A549 (cell line): ENCODE measurements around the gene ZIC2. TPM values are rescaled to one million over a fixed set of nuclear protein-coding genes. Genes with fewer than 3 reads are reported as not detected.

Source experiments
- ATAC-seq, 2 experiments: fragments of 200-7000 bp in 1 of 2; fragments of >200 bp in 1 of 2; cut with Nextera tagmentation in 1 of 2; cut with Tn5 transposase in 1 of 2; 3 replicates each; pipeline versions ENCODE4 v1.8.0 to v1.9.1; 2018 to 2020; ENCODE audit warnings: mild to moderate bottlenecking in 1 of 2, moderate library complexity in 1 of 2
- CTCF ChIA-PET: fragments of 300-600 bp; sonication (Branson Sonifier 250); formaldehyde crosslinking; extraction: SDS; loops from one replicate; lab custom pipeline; 2021; ENCODE audit warnings: antibody characterized with exemption, inconsistent platforms; lab: Yijun Ruan, JAX
- POLR2A ChIA-PET: fragments of 350-600 bp; formaldehyde crosslinking; extraction: SDS; loops from one replicate; lab custom pipeline; 2021; ENCODE audit warnings: antibody characterized with exemption, inconsistent platforms; lab: Yijun Ruan, JAX
- DNase-seq, 2 experiments: peaks; one replicate each; pipeline versions ENCODE4 v3.0.0 to v3.0.0-alpha.2; 2011 to 2016; ENCODE audit warnings: low read depth in 1 of 2, low spot score in 1 of 2
- FAIRE-seq: peaks from 2 replicates; lab custom pipeline; 2011; peaks lifted over from hg19 to GRCh38; lab: Jason Lieb, UNC
- H3K27ac ChIP-seq, 2 experiments: fragments of >200 bp; sonication (Bioruptor Twin); formaldehyde crosslinking; 3 replicates each; pipeline ENCODE4 v1.5.1; 2016 to 2017
- H3K4me1 ChIP-seq: fragments of >200 bp; sonication (Bioruptor Twin); formaldehyde crosslinking; 3 replicates; pipeline ENCODE4 v1.6.1; 2016
- H3K4me2 ChIP-seq: fragments of >200 bp; sonication (Bioruptor Twin); formaldehyde crosslinking; 3 replicates; pipeline ENCODE4 v1.6.1; 2016
- H3K4me3 ChIP-seq: fragments of >200 bp; sonication (Bioruptor Twin); formaldehyde crosslinking; 3 replicates; pipeline ENCODE4 v1.5.1; 2016
- H3K9me3 ChIP-seq: fragments of >200 bp; sonication (Bioruptor Twin); formaldehyde crosslinking; 3 replicates; pipeline ENCODE4 v1.6.1; 2016
- BCL3 ChIP-seq: fragments of >200 bp; sonication (Bioruptor Twin); formaldehyde crosslinking; IDR thresholded peaks from 3 replicates; pipeline ENCODE4 v1.6.1; 2016
- BHLHE40 ChIP-seq: IDR thresholded peaks from 2 replicates; pipeline ENCODE4 v1.6.1; 2012; ENCODE audit warnings: low read depth, low read length, inconsistent platforms
- CBX2 ChIP-seq: fragments of 200-600 bp; sonication (generic); IDR thresholded peaks from 2 replicates; pipeline ENCODE4 v1.6.1; 2016; ENCODE audit warnings: low read depth, mild to moderate bottlenecking, borderline replicate concordance
- CHD4 ChIP-seq: fragments of 200-600 bp; sonication (generic); IDR thresholded peaks from 2 replicates; pipeline ENCODE4 v1.6.1; 2016; ENCODE audit warnings: antibody characterized with exemption, mild to moderate bottlenecking, borderline replicate concordance
- CTCF ChIP-seq: fragments of >200 bp; sonication (Bioruptor Twin); formaldehyde crosslinking; IDR thresholded peaks from 3 replicates; pipeline ENCODE4 v1.5.1; 2016
- EP300 ChIP-seq, 2 experiments: fragments of >200 bp; sonication (Bioruptor Twin); formaldehyde crosslinking; IDR thresholded peaks; 2 replicates in 1 of 2; 3 replicates in 1 of 2; pipeline ENCODE4 v1.6.1; 2016 to 2017
- FOSL2 ChIP-seq, 2 experiments: fragments of 450-650 bp in 1 of 2; fragments of >200 bp in 1 of 2; sonication (Bioruptor Twin) in 1 of 2; formaldehyde crosslinking; IDR thresholded peaks; 2 replicates each; pipeline versions ENCODE4 v1.5.0 to v1.6.1; 2016 to 2020; ENCODE audit warnings: mild to moderate bottlenecking in 1 of 2, moderate library complexity in 1 of 2
- HDAC2 ChIP-seq: fragments of 200-600 bp; sonication (generic); IDR thresholded peaks from 2 replicates; pipeline ENCODE4 v1.6.1; 2016
- HOXB5 ChIP-seq: fragments of 250-450 bp; sonication (Bioruptor Pico); IDR thresholded peaks from 2 replicates; pipeline ENCODE4 v1.5.0; 2020; ENCODE audit warnings: mild to moderate bottlenecking, moderate library complexity
- JUN ChIP-seq, 2 experiments: fragments of >200 bp; sonication (Bioruptor Twin); formaldehyde crosslinking; IDR thresholded peaks; 2 replicates in 1 of 2; 3 replicates in 1 of 2; pipeline ENCODE4 v1.6.1; 2016 to 2017
- JUNB ChIP-seq: fragments of >200 bp; sonication (Bioruptor Twin); formaldehyde crosslinking; IDR thresholded peaks from 2 replicates; pipeline ENCODE4 v1.6.1; 2016
- MAZ ChIP-seq: fragments of 150-350 bp; IDR thresholded peaks from 2 replicates; pipeline ENCODE4 v1.6.1; 2014; ENCODE audit warnings: antibody characterized with exemption, low read depth, low read length, borderline replicate concordance
- NFE2L2 ChIP-seq: fragments of 150-350 bp; conservative IDR thresholded peaks from 2 replicates; pipeline ENCODE4 v1.6.1; 2014; ENCODE audit warnings: low read length
- POLR2AphosphoS2 ChIP-seq: conservative IDR thresholded peaks from 2 replicates; pipeline ENCODE4 v1.6.1; 2012; ENCODE audit warnings: low read length, improper control_type of control experiment, inconsistent platforms
- RARB ChIP-seq: fragments of 250-450 bp; sonication (Bioruptor Pico); IDR thresholded peaks from 2 replicates; pipeline ENCODE4 v1.8.0; 2021; ENCODE audit warnings: mild to moderate bottlenecking, moderate library complexity
- RFX5 ChIP-seq: fragments of 450-650 bp; IDR thresholded peaks from 2 replicates; pipeline ENCODE4 v1.7.1; 2014; ENCODE audit warnings: antibody characterized with exemption, mild to moderate bottlenecking, moderate library complexity
- SMC3 ChIP-seq: fragments of >200 bp; sonication (Bioruptor Twin); formaldehyde crosslinking; IDR thresholded peaks from 3 replicates; pipeline ENCODE4 v1.6.1; 2018; ENCODE audit warnings: inconsistent platforms
- TP53 ChIP-seq: fragments of 250-450 bp; sonication (Bioruptor Pico); IDR thresholded peaks from 2 replicates; pipeline ENCODE4 v1.5.0; 2021; ENCODE audit warnings: mild to moderate bottlenecking, moderate library complexity
- ZC3H11A ChIP-seq: fragments of 450-650 bp; IDR thresholded peaks from 2 replicates; pipeline ENCODE4 v1.6.1; 2014; ENCODE audit warnings: antibody characterized with exemption, mild to moderate bottlenecking
- ZNF302 ChIP-seq: fragments of 250-450 bp; sonication (Bioruptor Pico); IDR thresholded peaks from 2 replicates; pipeline ENCODE4 v1.9.0; 2021; ENCODE audit warnings: inconsistent platforms, mild to moderate bottlenecking, moderate library complexity
- ZSCAN20 ChIP-seq: fragments of 250-450 bp; sonication (Bioruptor Pico); IDR thresholded peaks from 2 replicates; pipeline ENCODE4 v1.8.0; 2022; ENCODE audit warnings: mild to moderate bottlenecking, moderate library complexity
- WGBS: methylation state at CpG from one replicate; pipeline ENCODE4 v1.1.6; 2017; ENCODE audit errors: missing lambda C conversion rate; 5-methylcytosine and 5-hydroxymethylcytosine counted together
- polyA plus RNA-seq, 4 experiments: library from polyadenylated mRNA; depleted of rRNA in 3 of 4; stranded (reverse); fragments of >200 nt; fragmentation: RNase III in 1 of 4; extraction: RNeasy Plus Mini Kit Qiagen cat#74134 plus additional on column Dnase treatment in 1 of 4; gene quantifications; 2 replicates in 3 of 4; 3 replicates in 1 of 4; pipeline ENCODE4 v1.2.3, GENCODE V29; 2011 to 2017
- TF ChIP-seq, protein P1 (sequence below): fragments of 200-600 bp; sonication (generic); IDR thresholded peaks from 2 replicates; pipeline ENCODE4 v1.6.1; 2016; ENCODE audit warnings: antibody characterized with exemption, mild to moderate bottlenecking, moderate library complexity
- TF ChIP-seq, protein P2 (sequence below): fragments of 250-450 bp; sonication (Bioruptor Pico); IDR thresholded peaks from 2 replicates; pipeline ENCODE4 v1.5.0; 2021; ENCODE audit warnings: mild to moderate bottlenecking, moderate library complexity, borderline replicate concordance
- TF ChIP-seq, protein P3 (sequence below): fragments of 250-450 bp; sonication (Bioruptor Pico); IDR thresholded peaks from 2 replicates; pipeline ENCODE4 v1.5.0; 2020; ENCODE audit warnings: low read depth, mild to moderate bottlenecking, moderate library complexity
- TF ChIP-seq, protein P4 (sequence below): IDR thresholded peaks from 2 replicates; pipeline ENCODE4 v1.6.1; 2012; ENCODE audit warnings: low read depth, borderline replicate concordance

ZIC2 gene
- polyA plus RNA-seq, 2 of the 4 experiments (the other 2 are of a cell fraction), result 2.1 to 10.3 TPM

DNA sequence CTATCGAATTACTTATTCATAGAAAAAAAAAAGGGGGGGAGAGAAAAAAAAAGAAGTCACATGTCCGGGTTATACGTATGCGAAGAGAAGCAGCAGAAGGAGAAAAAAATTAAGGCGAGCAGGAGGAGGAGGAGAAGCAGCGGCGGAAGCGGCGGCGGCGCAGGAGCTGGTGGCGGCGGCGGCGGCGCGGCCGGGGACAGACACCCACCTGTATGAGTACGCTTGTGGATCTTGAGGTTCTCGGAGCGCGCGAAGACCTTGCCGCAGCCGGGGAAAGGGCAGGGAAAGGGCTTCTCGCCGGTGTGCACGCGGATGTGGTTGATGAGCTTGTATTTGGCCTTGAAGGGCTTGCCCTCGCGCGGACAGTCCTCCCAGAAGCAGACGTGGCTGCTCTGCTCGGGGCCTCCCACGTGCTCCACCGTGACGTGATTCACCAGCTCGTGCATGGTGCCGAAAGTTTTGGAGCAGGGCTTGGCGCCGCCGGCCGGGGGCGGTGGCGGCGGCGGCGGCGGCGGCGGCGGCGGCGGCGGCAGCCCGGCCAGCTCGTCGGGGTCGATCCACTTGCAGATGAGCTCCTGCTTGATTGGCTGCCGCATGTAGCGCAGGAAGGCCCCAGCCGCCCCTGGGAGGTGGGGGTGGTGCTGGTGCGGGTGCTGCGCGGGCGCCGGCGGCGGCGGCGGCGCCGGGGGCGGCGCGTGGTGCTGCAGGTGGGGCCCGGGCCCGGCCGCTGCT lies 11.5 kb upstream of the ZIC2 start (continued):
- TF ChIP-seq ZSCAN20, result no peak
- TF ChIP-seq NFE2L2, result no peak
- TF ChIP-seq FOSL2 (IDR thresholded peaks at IDR 0.05), result no peak
- TF ChIP-seq FOSL2 (CRISPR knock-in tag; IDR thresholded peaks at IDR 0.05), result no peak
- TF ChIP-seq HDAC2, result no peak
- no peak for TF ChIP-seq HOXB5 (CRISPR knock-in tag)

GRCh38 chr13:99970651-99971575 lies 10.7 kb upstream of the ZIC2 start:
- DNase-seq (peak in 1 of 2 experiments; percentile 61), FAIRE-seq (no peak), ATAC-seq (peak; percentile 54 to 56)
- Histone ChIP-seq H3K9me3 (no peaks in the 10 kb centered on the region), H3K4me1 (peaks cover 13% of the 10 kb centered on the region; the same call in 2 of the 3 replicates), H3K27ac (peak overlapping the region; percentile 98 to 100), H3K4me2 (peak overlapping the region; percentile 98), H3K4me3 (peak overlapping the region; percentile 95)
- ChIA-PET CTCF (interaction anchor here (0.9 to 1.3 kb wide), 7 partner anchors 9 to 474 kb away, joined by 3 to 5 read pairs (median 3); no protein-coding TSS in a partner anchor), POLR2A (interaction anchor here (0.8 to 2.7 kb wide), 8 partner anchors 10 to 544 kb away, joined by 3 to 79 read pairs (median 6); partner anchors contain the start of gene ZIC2)
- 8% methylated on average over 2 of the region's 118 CpGs for WGBS
- TF ChIP-seq TP53, result no peak
- no peak for TF ChIP-seq ZNF302
- TF ChIP-seq JUNB, result no peak
- no peak for TF ChIP-seq CBX2
- TF ChIP-seq, protein P1, sequence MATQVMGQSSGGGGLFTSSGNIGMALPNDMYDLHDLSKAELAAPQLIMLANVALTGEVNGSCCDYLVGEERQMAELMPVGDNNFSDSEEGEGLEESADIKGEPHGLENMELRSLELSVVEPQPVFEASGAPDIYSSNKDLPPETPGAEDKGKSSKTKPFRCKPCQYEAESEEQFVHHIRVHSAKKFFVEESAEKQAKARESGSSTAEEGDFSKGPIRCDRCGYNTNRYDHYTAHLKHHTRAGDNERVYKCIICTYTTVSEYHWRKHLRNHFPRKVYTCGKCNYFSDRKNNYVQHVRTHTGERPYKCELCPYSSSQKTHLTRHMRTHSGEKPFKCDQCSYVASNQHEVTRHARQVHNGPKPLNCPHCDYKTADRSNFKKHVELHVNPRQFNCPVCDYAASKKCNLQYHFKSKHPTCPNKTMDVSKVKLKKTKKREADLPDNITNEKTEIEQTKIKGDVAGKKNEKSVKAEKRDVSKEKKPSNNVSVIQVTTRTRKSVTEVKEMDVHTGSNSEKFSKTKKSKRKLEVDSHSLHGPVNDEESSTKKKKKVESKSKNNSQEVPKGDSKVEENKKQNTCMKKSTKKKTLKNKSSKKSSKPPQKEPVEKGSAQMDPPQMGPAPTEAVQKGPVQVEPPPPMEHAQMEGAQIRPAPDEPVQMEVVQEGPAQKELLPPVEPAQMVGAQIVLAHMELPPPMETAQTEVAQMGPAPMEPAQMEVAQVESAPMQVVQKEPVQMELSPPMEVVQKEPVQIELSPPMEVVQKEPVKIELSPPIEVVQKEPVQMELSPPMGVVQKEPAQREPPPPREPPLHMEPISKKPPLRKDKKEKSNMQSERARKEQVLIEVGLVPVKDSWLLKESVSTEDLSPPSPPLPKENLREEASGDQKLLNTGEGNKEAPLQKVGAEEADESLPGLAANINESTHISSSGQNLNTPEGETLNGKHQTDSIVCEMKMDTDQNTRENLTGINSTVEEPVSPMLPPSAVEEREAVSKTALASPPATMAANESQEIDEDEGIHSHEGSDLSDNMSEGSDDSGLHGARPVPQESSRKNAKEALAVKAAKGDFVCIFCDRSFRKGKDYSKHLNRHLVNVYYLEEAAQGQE, result no peak
- no peak for TF ChIP-seq CTCF
- TF ChIP-seq JUN (IDR thresholded peaks at IDR 0.05), result peak in 1 of 2 experiments; percentile 54; a peak in 2 of 5 replicates
- no peak for TF ChIP-seq RFX5
- TF ChIP-seq POLR2AphosphoS2, result no peak
- no peak for TF ChIP-seq BHLHE40
- TF ChIP-seq FOSL2 (IDR thresholded peaks at IDR 0.05), result no peak
- TF ChIP-seq FOSL2 (CRISPR knock-in tag; IDR thresholded peaks at IDR 0.05), result no peak
- TF ChIP-seq CHD4, result no peak
- no peak for TF ChIP-seq HDAC2
- TF ChIP-seq, protein P2, sequence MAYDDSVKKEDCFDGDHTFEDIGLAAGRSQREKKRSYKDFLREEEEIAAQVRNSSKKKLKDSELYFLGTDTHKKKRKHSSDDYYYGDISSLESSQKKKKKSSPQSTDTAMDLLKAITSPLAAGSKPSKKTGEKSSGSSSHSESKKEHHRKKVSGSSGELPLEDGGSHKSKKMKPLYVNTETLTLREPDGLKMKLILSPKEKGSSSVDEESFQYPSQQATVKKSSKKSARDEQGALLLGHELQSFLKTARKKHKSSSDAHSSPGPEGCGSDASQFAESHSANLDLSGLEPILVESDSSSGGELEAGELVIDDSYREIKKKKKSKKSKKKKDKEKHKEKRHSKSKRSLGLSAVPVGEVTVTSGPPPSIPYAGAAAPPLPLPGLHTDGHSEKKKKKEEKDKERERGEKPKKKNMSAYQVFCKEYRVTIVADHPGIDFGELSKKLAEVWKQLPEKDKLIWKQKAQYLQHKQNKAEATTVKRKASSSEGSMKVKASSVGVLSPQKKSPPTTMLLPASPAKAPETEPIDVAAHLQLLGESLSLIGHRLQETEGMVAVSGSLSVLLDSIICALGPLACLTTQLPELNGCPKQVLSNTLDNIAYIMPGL, result no peak
- TF ChIP-seq RARB, result no peak
- no peak for TF ChIP-seq MAZ
- no peak for TF ChIP-seq ZC3H11A
- no peak; the same call in 2 of the 3 replicates for TF ChIP-seq BCL3
- TF ChIP-seq SMC3, result 0 out of 3 replicates have a peak, but pooled peaks have one; percentile 6
- TF ChIP-seq EP300 (IDR thresholded peaks at IDR 0.05), result no peak
- TF ChIP-seq, protein P3, sequence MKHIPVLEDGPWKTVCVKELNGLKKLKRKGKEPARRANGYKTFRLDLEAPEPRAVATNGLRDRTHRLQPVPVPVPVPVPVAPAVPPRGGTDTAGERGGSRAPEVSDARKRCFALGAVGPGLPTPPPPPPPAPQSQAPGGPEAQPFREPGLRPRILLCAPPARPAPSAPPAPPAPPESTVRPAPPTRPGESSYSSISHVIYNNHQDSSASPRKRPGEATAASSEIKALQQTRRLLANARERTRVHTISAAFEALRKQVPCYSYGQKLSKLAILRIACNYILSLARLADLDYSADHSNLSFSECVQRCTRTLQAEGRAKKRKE (CRISPR knock-in tag), result no peak
- TF ChIP-seq, protein P4, sequence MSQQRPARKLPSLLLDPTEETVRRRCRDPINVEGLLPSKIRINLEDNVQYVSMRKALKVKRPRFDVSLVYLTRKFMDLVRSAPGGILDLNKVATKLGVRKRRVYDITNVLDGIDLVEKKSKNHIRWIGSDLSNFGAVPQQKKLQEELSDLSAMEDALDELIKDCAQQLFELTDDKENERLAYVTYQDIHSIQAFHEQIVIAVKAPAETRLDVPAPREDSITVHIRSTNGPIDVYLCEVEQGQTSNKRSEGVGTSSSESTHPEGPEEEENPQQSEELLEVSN, result no peak
